Activated CD8-positive, alpha-beta memory T cell treated with anti-CD3 and anti-CD28 coated beads, Interleukin-2, amount 10 ng/mL, durations not matched to agents 7 days and 5 days (primary cell): ENCODE measurements around the gene CDC42EP3. TPM values are rescaled to one million over a fixed set of nuclear protein-coding genes. Genes with fewer than 3 reads are reported as not detected.
A peak's percentile ranks its signal among the peaks of the same experiment; 100 is the strongest.

Experiments
- ATAC-seq: fragments of 150-1000 bp; cut with Tn5 transposase; one replicate; pipeline ENCODE4 v1.10.0; 2021; ENCODE audit warnings: moderate library complexity
- CTCF ChIA-PET: fragments of 350-600 bp; sonication (Branson Sonifier 250); formaldehyde crosslinking; loops from one replicate; lab custom pipeline; 2021; ENCODE audit warnings: antibody characterized with exemption; lab: Charles Lee
- DNase-seq: peaks from one replicate; pipeline ENCODE4 v3.0.0-alpha.2; 2020
- H3K27ac Mint-ChIP-seq: one replicate; pipeline ENCODE4 v1.8.0; 2021; ENCODE audit warnings: mild to moderate bottlenecking, mixed read lengths
- H3K27me3 Mint-ChIP-seq: one replicate; pipeline ENCODE4 v1.8.0; 2021; ENCODE audit warnings: mixed read lengths
- H3K36me3 Mint-ChIP-seq: one replicate; pipeline ENCODE4 v1.8.0; 2021; ENCODE audit warnings: mild to moderate bottlenecking, mixed read lengths
- H3K4me1 Mint-ChIP-seq: one replicate; pipeline ENCODE4 v1.8.0; 2021; ENCODE audit warnings: mixed read lengths
- H3K4me3 Mint-ChIP-seq: one replicate; pipeline ENCODE4 v1.8.0; 2021; ENCODE audit warnings: mild to moderate bottlenecking, moderate library complexity, mixed read lengths
- H3K9me3 Mint-ChIP-seq: one replicate; pipeline ENCODE4 v1.8.0; 2022; ENCODE audit warnings: low read depth, mixed read lengths
- total RNA-seq, 2 experiments: library from RNA; stranded (reverse); gene quantifications; one replicate each; pipeline ENCODE4 v1.2.3, GENCODE V29; 2021

The CDC42EP3 gene
- total RNA-seq, 2 experiments from 2014 or later: 27.6 to 32.5 TPM

- Mint-ChIP-seq H3K4me1 (peaks cover 4% of the 10 kb centered on the region), H3K27me3 (no peaks in the 10 kb centered on the region), H3K27ac (no peak overlapping the region), H3K9me3 (peaks cover 3% of the 10 kb centered on the region), H3K36me3 (peaks cover 3% of the 10 kb centered on the region), H3K4me3 (no peak overlapping the region)
- DNase-seq: no peak
- no peak for ATAC-seq
- CTCF ChIA-PET: interaction anchor here (0.5 to 1.5 kb wide), 3 partner anchors 28 to 280 kb away, joined by 3 read pairs; no protein-coding TSS in a partner anchor
These were observed 4.8 kb upstream of the CDC42EP3 start for GRCh38 chr2:37676274-37676673.

- Mint-ChIP-seq H3K9me3 (no peaks in the 10 kb centered on the region), H3K27me3 (no peaks in the 10 kb centered on the region), H3K4me3 (no peak overlapping the region), H3K4me1 (peaks cover 10% of the 10 kb centered on the region), H3K36me3 (peaks cover 6% of the 10 kb centered on the region), H3K27ac (no peak overlapping the region)
- DNase-seq (no peak), ATAC-seq (no peak)
- CTCF ChIA-PET: no interaction called here
These were observed 3.5 kb upstream of the CDC42EP3 start for GRCh38 chr2:37674946-37675345.

- Mint-ChIP-seq H3K9me3 (no peaks in the 10 kb centered on the region), H3K27ac (peak overlapping the region; percentile 62), H3K36me3 (peaks cover 17% of the 10 kb centered on the region), H3K4me1 (peaks cover 29% of the 10 kb centered on the region), H3K4me3 (peak overlapping the region; percentile 86), H3K27me3 (no peaks in the 10 kb centered on the region)
- no peak for ATAC-seq
- CTCF ChIA-PET: interaction anchor here (0.9 to 1.2 kb wide), 3 partner anchors 49 to 205 kb away, joined by 4 to 5 read pairs (median 5); no protein-coding TSS in a partner anchor
- no peak for DNase-seq
These were observed 1.4 kb upstream of the CDC42EP3 start for GRCh38 chr2:37672870-37673184.

GRCh38 chr2:37672104-37672869 is 845 bp upstream of the CDC42EP3 start:
- H3K36me3 Mint-ChIP-seq: peaks cover 17% of the 10 kb centered on the region
- H3K9me3 Mint-ChIP-seq: no peaks in the 10 kb centered on the region
- peak overlapping the region; percentile 86 for H3K4me3 Mint-ChIP-seq
- peak; percentile 46 for ATAC-seq
- peaks cover 33% of the 10 kb centered on the region for H3K4me1 Mint-ChIP-seq
- H3K27ac Mint-ChIP-seq: peak overlapping the region; percentile 82
- CTCF ChIA-PET: interaction anchor here (0.7 to 1.2 kb wide), 4 partner anchors 26 to 205 kb away, joined by 3 to 5 read pairs (median 4); no protein-coding TSS in a partner anchor
- peak; percentile 82 for DNase-seq
- H3K27me3 Mint-ChIP-seq: no peaks in the 10 kb centered on the region

GRCh38 chr2:37671816-37672103 is 318 bp upstream of the CDC42EP3 start:
- CTCF ChIA-PET: interaction anchor here (0.7 to 1.2 kb wide), 4 partner anchors 26 to 206 kb away, joined by 3 to 5 read pairs (median 4); no protein-coding TSS in a partner anchor
- Mint-ChIP-seq H3K4me1 (peaks cover 38% of the 10 kb centered on the region), H3K27me3 (no peaks in the 10 kb centered on the region), H3K4me3 (peak overlapping the region; percentile 86), H3K27ac (peak overlapping the region; percentile 82), H3K9me3 (no peaks in the 10 kb centered on the region), H3K36me3 (peaks cover 17% of the 10 kb centered on the region)
- ATAC-seq: no peak
- no peak for DNase-seq

- peaks cover 44% of the 10 kb centered on the region for H3K4me1 Mint-ChIP-seq
- H3K4me3 Mint-ChIP-seq: peak overlapping the region; percentile 86
- ATAC-seq: no peak
These were observed 949 bp downstream of the CDC42EP3 start for GRCh38 chr2:37670378-37671008.

GRCh38 chr2:37669446-37669845 is 2.0 kb downstream of the CDC42EP3 start:
- DNase-seq: no peak
- no peak for ATAC-seq
- H3K36me3 Mint-ChIP-seq: peaks cover 23% of the 10 kb centered on the region
- H3K27me3 Mint-ChIP-seq: no peaks in the 10 kb centered on the region
- H3K27ac Mint-ChIP-seq: no peak overlapping the region
- peaks cover 47% of the 10 kb centered on the region for H3K4me1 Mint-ChIP-seq
- CTCF ChIA-PET: interaction anchor here (1.3 to 2.9 kb wide), 7 partner anchors 12 to 208 kb away, joined by 3 to 14 read pairs (median 5); no protein-coding TSS in a partner anchor
- H3K9me3 Mint-ChIP-seq: no peaks in the 10 kb centered on the region
- H3K4me3 Mint-ChIP-seq: peak overlapping the region; percentile 86

More at GRCh38 chr2:37670378-37671008, 949 bp downstream of the CDC42EP3 start:
- CTCF ChIA-PET: interaction anchor here (0.7 to 2.9 kb wide), 17 partner anchors 8 to 274 kb away, joined by 3 to 14 read pairs (median 3); no protein-coding TSS in a partner anchor
- H3K27ac Mint-ChIP-seq: peak overlapping the region; percentile 84
- no peaks in the 10 kb centered on the region for H3K27me3 Mint-ChIP-seq
- DNase-seq: no peak
- no peaks in the 10 kb centered on the region for H3K9me3 Mint-ChIP-seq
- H3K36me3 Mint-ChIP-seq: peaks cover 19% of the 10 kb centered on the region

GRCh38 chr2:37667704-37668103 is 3.7 kb downstream of the CDC42EP3 start:
- CTCF ChIA-PET: no interaction called here
- ATAC-seq (no peak), DNase-seq (no peak)
- H3K4me3 Mint-ChIP-seq: no peak overlapping the region
- H3K27ac Mint-ChIP-seq: no peak overlapping the region
- peaks cover 46% of the 10 kb centered on the region for H3K4me1 Mint-ChIP-seq
- H3K36me3 Mint-ChIP-seq: peaks cover 27% of the 10 kb centered on the region
- no peaks in the 10 kb centered on the region for H3K27me3 Mint-ChIP-seq
- H3K9me3 Mint-ChIP-seq: no peaks in the 10 kb centered on the region

GRCh38 chr2:37666772-37667171 is 4.7 kb downstream of the CDC42EP3 start:
- CTCF ChIA-PET: interaction anchor here (1.9 kb wide), 1 partner anchor 10 kb away, joined by 6 read pairs; no protein-coding TSS in a partner anchor
- Mint-ChIP-seq H3K4me1 (peaks cover 48% of the 10 kb centered on the region), H3K36me3 (peaks cover 33% of the 10 kb centered on the region), H3K9me3 (no peaks in the 10 kb centered on the region), H3K27me3 (no peaks in the 10 kb centered on the region), H3K27ac (no peak overlapping the region), H3K4me3 (no peak overlapping the region)
- ATAC-seq: no peak
- no peak for DNase-seq

- Mint-ChIP-seq H3K27ac (no peak overlapping the region), H3K36me3 (peaks cover 38% of the 10 kb centered on the region), H3K27me3 (no peaks in the 10 kb centered on the region), H3K4me3 (no peak overlapping the region), H3K4me1 (peaks cover 49% of the 10 kb centered on the region), H3K9me3 (no peaks in the 10 kb centered on the region)
- ATAC-seq: no peak
- DNase-seq: no peak
- CTCF ChIA-PET: interaction anchor here (1.9 kb wide), 1 partner anchor 9 kb away, joined by 6 read pairs; no protein-coding TSS in a partner anchor
These were observed 5.7 kb downstream of the CDC42EP3 start for GRCh38 chr2:37665604-37666362.

- Mint-ChIP-seq H3K9me3 (no peaks in the 10 kb centered on the region), H3K27me3 (no peaks in the 10 kb centered on the region), H3K27ac (no peak overlapping the region), H3K4me1 (peaks cover 44% of the 10 kb centered on the region), H3K36me3 (peaks cover 38% of the 10 kb centered on the region), H3K4me3 (no peak overlapping the region)
- DNase-seq (no peak), ATAC-seq (no peak)
- CTCF ChIA-PET: no interaction called here
These were observed 6.4 kb downstream of the CDC42EP3 start for GRCh38 chr2:37665043-37665442.

GRCh38 chr2:37664231-37664643 is 7.2 kb downstream of the CDC42EP3 start:
- CTCF ChIA-PET: no interaction called here
- peak overlapping the region; percentile 24 for H3K27ac Mint-ChIP-seq

GRCh38 chr2:37663390-37663789 is 8.1 kb downstream of the CDC42EP3 start:
- no peak overlapping the region for H3K27ac Mint-ChIP-seq
- no peak for ATAC-seq
- no peak overlapping the region for H3K4me3 Mint-ChIP-seq
- CTCF ChIA-PET: no interaction called here
- H3K4me1 Mint-ChIP-seq: peaks cover 39% of the 10 kb centered on the region
- H3K27me3 Mint-ChIP-seq: no peaks in the 10 kb centered on the region
- H3K36me3 Mint-ChIP-seq: peaks cover 36% of the 10 kb centered on the region
- DNase-seq: no peak
- no peaks in the 10 kb centered on the region for H3K9me3 Mint-ChIP-seq

More at GRCh38 chr2:37664231-37664643, 7.2 kb downstream of the CDC42EP3 start:
- Mint-ChIP-seq H3K9me3 (no peaks in the 10 kb centered on the region), H3K4me3 (no peak overlapping the region), H3K36me3 (peaks cover 38% of the 10 kb centered on the region), H3K4me1 (peaks cover 42% of the 10 kb centered on the region), H3K27me3 (no peaks in the 10 kb centered on the region)
- no peak for ATAC-seq
- no peak for DNase-seq
